NT2/D1 (cell line): ENCODE results near the gene PROX2.

ENCODE experiments used
- SUZ12 ChIP-seq: IDR thresholded peaks from 2 replicates; pipeline ENCODE4 v1.6.1; 2011; ENCODE audit not compliant: insufficient read length, insufficient read depth; ENCODE audit errors: extremely low read depth
- YY1 ChIP-seq: IDR thresholded peaks from 2 replicates; pipeline ENCODE4 v1.6.1; 2011; ENCODE audit not compliant: insufficient read length, insufficient read depth
- ZNF274 ChIP-seq: IDR thresholded peaks from 2 replicates; pipeline ENCODE4 v1.6.1; 2011; ENCODE audit warnings: mild to moderate bottlenecking, low read depth, low read length

DNA sequence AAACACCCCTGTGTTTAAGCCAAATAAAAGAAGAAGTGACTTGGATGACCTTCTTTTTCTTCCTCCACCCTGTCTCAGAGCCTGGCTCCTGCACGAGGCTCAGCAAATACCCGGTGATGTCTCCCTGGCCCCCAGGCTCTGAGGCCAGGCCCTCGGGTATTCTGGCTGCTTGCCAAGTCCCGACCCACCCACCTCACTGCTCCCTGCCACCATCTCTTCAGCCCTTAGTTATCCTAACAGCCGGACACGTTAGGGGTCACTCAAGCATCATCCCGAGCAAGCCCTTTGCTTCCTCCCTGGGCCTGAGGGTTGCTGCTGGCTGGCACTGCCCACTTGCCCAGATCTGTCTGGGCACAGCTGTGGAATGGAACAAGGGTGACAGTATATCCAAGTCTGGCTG lies 39.9 kb upstream of the PROX2 start:
- TF ChIP-seq ZNF274 = no peak
- no peak for TF ChIP-seq SUZ12
- TF ChIP-seq YY1 = no peak
